Astrocyte of the cerebellum (primary cell): ENCODE data around the gene GLRX5.

Experiments used
- DNase-seq: peaks from one replicate; pipeline ENCODE4 v3.0.0-alpha.2; 2011; ENCODE audit warnings: low read depth
- H3K4me3 ChIP-seq: 2 replicates; pipeline ENCODE4 v1.5.1; 2011; ENCODE audit warnings: mild to moderate bottlenecking, low read depth, low read length, moderate library complexity
- in situ Hi-C: cut with HindIII; loops from 2 replicates; pipeline ENCODE4 v1.10.0; 2017; ENCODE audit warnings: low sequenced_read_pairs
- TF ChIP-seq, protein P1 (sequence below): IDR thresholded peaks from 2 replicates; pipeline ENCODE4 v1.5.1; 2012; ENCODE audit warnings: low read length, low read depth, moderate library complexity, mild to moderate bottlenecking; ENCODE audit errors: missing control alignments

The GLRX5 gene

DNA sequence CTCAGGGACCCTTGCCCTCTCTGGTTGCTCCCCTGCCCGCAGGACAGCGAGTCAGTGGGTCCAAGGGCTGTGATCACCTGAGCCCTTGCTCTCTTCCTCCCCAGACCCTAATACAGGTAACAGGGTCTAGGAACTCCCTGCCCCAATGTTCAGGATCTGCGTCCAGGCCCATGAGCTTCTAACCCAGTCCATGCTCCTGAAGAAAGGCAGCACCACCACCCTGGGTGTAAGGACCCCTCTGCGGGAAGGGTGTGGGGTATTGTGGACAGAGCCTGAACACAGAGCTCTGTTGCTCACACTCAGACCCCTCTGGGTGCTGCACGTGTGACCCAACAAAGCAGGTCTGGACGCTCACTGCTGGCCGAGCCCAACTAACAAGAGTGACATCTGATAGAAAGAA lies 18.3 kb downstream of the GLRX5 start:
- no peak for DNase-seq
- no peak overlapping the region for H3K4me3 ChIP-seq
- in situ Hi-C loops, result loop anchor here (25.0 kb wide), 1 partner anchor 434 kb away; no protein-coding TSS in a partner anchor
- TF ChIP-seq, protein P1, sequence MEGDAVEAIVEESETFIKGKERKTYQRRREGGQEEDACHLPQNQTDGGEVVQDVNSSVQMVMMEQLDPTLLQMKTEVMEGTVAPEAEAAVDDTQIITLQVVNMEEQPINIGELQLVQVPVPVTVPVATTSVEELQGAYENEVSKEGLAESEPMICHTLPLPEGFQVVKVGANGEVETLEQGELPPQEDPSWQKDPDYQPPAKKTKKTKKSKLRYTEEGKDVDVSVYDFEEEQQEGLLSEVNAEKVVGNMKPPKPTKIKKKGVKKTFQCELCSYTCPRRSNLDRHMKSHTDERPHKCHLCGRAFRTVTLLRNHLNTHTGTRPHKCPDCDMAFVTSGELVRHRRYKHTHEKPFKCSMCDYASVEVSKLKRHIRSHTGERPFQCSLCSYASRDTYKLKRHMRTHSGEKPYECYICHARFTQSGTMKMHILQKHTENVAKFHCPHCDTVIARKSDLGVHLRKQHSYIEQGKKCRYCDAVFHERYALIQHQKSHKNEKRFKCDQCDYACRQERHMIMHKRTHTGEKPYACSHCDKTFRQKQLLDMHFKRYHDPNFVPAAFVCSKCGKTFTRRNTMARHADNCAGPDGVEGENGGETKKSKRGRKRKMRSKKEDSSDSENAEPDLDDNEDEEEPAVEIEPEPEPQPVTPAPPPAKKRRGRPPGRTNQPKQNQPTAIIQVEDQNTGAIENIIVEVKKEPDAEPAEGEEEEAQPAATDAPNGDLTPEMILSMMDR, result no peak

DNA sequence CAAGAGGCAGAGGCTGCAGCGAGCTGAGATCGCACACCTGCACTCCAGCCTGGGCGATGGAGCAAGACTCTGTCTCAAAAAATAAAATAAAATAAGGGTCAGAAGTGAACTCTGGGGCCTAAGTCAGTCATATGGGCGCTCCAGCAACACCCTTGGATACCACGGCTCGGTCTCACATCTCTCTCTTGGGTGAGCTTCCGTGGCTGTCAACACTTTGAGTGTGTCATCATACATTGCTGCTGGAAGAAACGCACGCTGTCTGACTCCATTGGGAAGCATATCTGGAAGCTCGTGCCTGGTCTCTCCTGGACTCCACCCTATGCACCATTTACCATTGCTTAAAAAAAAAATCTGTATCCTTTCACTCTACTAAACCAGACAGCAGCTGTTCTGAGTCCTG lies 20.2 kb downstream of the GLRX5 start:
- no peak for DNase-seq
- TF ChIP-seq, protein P1, result no peak
- in situ Hi-C loops, result loop anchor here (25.0 kb wide), 1 partner anchor 432 kb away; no protein-coding TSS in a partner anchor

DNA sequence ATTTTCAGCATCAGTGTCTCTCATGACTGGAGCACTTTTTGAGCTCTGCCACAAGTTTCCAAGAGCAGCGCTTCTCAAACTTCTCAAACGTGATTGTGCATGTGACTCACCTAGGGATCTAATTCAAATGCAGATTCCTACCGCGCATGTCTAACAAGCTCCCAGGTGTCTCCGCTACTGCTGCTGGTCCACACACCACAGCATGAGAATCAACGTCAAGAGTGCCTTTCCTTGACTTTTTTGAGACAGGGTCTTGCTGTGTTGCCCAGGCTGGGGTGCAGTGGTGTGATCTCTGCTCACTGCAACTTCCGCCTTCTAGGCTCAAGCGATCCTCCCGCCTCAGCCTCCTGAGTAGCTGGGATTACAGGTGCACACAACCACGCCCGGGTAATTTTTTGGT lies 22.4 kb downstream of the GLRX5 start:
- TF ChIP-seq, protein P1, result no peak
- no peak for DNase-seq
- in situ Hi-C loops, result loop anchor here (25.0 kb wide), 1 partner anchor 430 kb away; no protein-coding TSS in a partner anchor
- no peak overlapping the region for H3K4me3 ChIP-seq

More for the DNA sequence above, 20.2 kb downstream of the GLRX5 start:
- H3K4me3 ChIP-seq, result no peak overlapping the region

DNA sequence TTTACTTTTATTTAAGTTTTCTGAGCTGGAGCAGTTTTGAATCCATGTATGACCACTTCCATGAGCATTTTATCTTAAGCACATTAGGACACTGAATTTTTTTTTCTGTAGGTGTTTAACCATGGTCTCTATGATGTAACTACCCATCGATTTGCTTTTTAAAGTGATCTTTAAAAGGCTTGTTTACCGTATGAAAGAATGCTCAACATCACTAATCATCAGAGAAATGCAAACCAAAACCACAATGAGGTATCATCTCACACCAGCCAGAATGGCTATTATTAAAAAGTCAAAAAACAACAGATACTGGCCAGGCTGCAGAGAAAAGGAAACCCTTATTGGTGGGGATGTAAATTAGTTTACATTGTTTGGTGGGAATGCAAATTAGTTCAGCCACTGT lies 23.0 kb downstream of the GLRX5 start:
- TF ChIP-seq, protein P1, result no peak
- DNase-seq, result no peak
- in situ Hi-C loops, result loop anchor here (25.0 kb wide), 1 partner anchor 429 kb away; no protein-coding TSS in a partner anchor
- H3K4me3 ChIP-seq, result no peak overlapping the region

DNA sequence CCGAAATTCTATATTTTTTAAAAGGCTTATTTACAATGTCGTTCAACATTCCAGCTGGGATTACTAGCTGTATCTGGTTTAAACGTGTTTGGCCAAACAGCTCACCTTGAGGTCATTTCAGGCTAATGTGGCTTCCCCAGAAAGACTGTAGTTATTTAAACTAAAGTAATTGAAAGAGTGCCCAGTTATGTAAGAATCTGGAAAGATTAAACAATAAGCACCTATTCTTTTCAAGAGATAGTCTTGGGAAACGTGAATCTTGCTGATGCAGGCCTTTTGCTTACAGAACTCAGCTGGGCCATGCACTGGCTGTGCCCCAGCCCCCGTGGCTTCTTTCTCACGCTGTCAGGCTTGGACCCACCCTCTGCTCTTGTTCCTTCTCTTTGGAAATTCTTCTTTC lies 24.4 kb downstream of the GLRX5 start:
- TF ChIP-seq, protein P1, result no peak
- no peak overlapping the region for H3K4me3 ChIP-seq
- no peak for DNase-seq
- in situ Hi-C loops, result loop anchor here (25.0 kb wide), 1 partner anchor 428 kb away; no protein-coding TSS in a partner anchor

DNA sequence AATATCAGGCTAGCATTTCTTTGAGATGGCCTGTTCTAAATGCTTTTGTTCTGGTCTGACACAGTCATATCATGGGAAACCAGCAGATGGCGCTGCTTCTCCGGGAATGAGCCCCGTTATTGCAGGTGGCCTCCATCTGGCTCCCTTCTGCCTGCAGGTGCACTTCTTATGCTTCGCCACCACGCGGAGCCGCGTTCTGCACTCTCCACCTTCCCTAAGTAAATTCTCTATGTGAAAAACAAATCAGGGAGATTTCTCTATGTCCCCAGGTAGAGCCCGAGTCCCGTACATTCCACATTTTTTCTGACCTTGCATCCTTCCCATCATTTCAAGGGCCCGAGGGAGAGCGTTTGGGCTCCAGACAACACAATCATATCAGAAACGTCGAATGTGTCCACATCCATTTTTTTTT lies 26.2 kb downstream of the GLRX5 start:
- TF ChIP-seq, protein P1, result peak; percentile 97
- in situ Hi-C loops, result loop anchor here (25.0 kb wide), 1 partner anchor 426 kb away; no protein-coding TSS in a partner anchor
- DNase-seq, result peak; percentile 85
- H3K4me3 ChIP-seq, result no peak overlapping the region
